HG02973 (cell line): ENCODE data around the gene HGS.
A peak's percentile ranks its signal among the peaks of the same experiment; 100 is the strongest.

Experiments used
- ATAC-seq: cut with Tn5 transposase; IDR thresholded peaks from one replicate; pipeline ENCODE4 v1.9.1; 2021; ENCODE audit warnings: moderate library complexity; ENCODE audit not compliant: unreplicated experiment

Gene HGS

GRCh38 chr17:81703747-81704654, 20.2 kb downstream of the HGS start:
- peak; percentile 5 for ATAC-seq

GRCh38 chr17:81705518-81706231, 21.9 kb downstream of the HGS start:
- ATAC-seq = no peak

GRCh38 chr17:81706232-81706611, 22.4 kb downstream of the HGS start:
- no peak for ATAC-seq

- ATAC-seq = no peak
Measured at GRCh38 chr17:81706757-81707624, 23.2 kb downstream of the HGS start.

GRCh38 chr17:81707725-81708646, 24.2 kb downstream of the HGS start:
- ATAC-seq = no peak

GRCh38 chr17:81708739-81709185, 25.0 kb downstream of the HGS start:
- no peak for ATAC-seq

GRCh38 chr17:81710514-81711308, 26.9 kb downstream of the HGS start:
- no peak for ATAC-seq

- peak; percentile 58 for ATAC-seq
Measured at GRCh38 chr17:81711814-81712467, 28.1 kb downstream of the HGS start, which contains the start of gene SLC25A10. Gene SLC25A10, plus strand, starts transcription at chr17:81712284. Its CDS starts 143 bp downstream, at chr17:81712427.

GRCh38 chr17:81712468-81713003, 28.7 kb downstream of the HGS start:
- ATAC-seq = peak; percentile 2

GRCh38 chr17:81713004-81713555, 29.3 kb downstream of the HGS start:
- no peak for ATAC-seq

- no peak for ATAC-seq
Measured at GRCh38 chr17:81713556-81714411, 30.0 kb downstream of the HGS start.

- ATAC-seq = no peak
Measured at GRCh38 chr17:81714412-81715106, 30.7 kb downstream of the HGS start.

- no peak for ATAC-seq
Measured at GRCh38 chr17:81715107-81715871, 31.5 kb downstream of the HGS start.

GRCh38 chr17:81715872-81716673, 32.3 kb downstream of the HGS start:
- no peak for ATAC-seq

- no peak for ATAC-seq
Measured at GRCh38 chr17:81716674-81716996, 32.8 kb downstream of the HGS start.
